Panc1 (cell line): ENCODE measurements around the gene CDC45. TPM values are rescaled to one million over a fixed set of nuclear protein-coding genes. Genes with fewer than 3 reads are reported as not detected.

Source experiments
- ATAC-seq: fragments of 200-7000 bp; cut with Tn5 transposase; 2 replicates; pipeline ENCODE4 v1.9.1; 2020; ENCODE audit warnings: mild to moderate bottlenecking, moderate library complexity
- BruUV-seq: library from RNA; stranded (reverse); fragments of 400-500 nt; replicated peaks from 2 replicates; lab custom pipeline; 2021; lab: Mats Ljungman, UMichigan
- CTCF ChIA-PET: fragments of 300-600 bp; sonication (Branson Sonifier 250); formaldehyde crosslinking; loops from one replicate; lab custom pipeline; 2022; ENCODE audit warnings: antibody characterized with exemption; lab: Charles Lee
- POLR2A ChIA-PET: fragments of 300-600 bp; sonication (Branson Sonifier 250); formaldehyde crosslinking; loops from one replicate; lab custom pipeline; 2022; ENCODE audit warnings: antibody characterized with exemption; lab: Charles Lee
- DNase-seq: peaks from one replicate; pipeline ENCODE4 v3.0.0-alpha.2; 2010; ENCODE audit warnings: low read depth, low spot score
- H3K27ac ChIP-seq: 2 replicates; pipeline ENCODE4 v1.5.1; 2011; ENCODE audit warnings: mild to moderate bottlenecking, low read length, inconsistent platforms
- H3K27me3 ChIP-seq: fragments of 200-500 bp; sonication (Bioruptor generic); 2 replicates; pipeline ENCODE4 v1.6.0; 2014; ENCODE audit warnings: low read length, inconsistent platforms; ENCODE audit not compliant: control insufficient read depth, insufficient read depth
- H3K36me3 ChIP-seq: fragments of 200-500 bp; sonication (Bioruptor generic); 2 replicates; pipeline ENCODE4 v1.5.1; 2014; ENCODE audit warnings: inconsistent platforms, mild to moderate bottlenecking, low read length, moderate library complexity; ENCODE audit not compliant: control insufficient read depth, insufficient read depth
- H3K4me1 ChIP-seq: 2 replicates; pipeline ENCODE4 v1.5.1; 2011; ENCODE audit warnings: inconsistent platforms, mild to moderate bottlenecking, low read length, moderate library complexity; ENCODE audit not compliant: control insufficient read depth, insufficient read depth
- H3K4me3 ChIP-seq, 2 experiments: 2 replicates each; pipeline ENCODE4 v1.5.1; 2011 to 2012; ENCODE audit warnings: low read depth in 2 of 2, low read length in 2 of 2, mild to moderate bottlenecking in 2 of 2, inconsistent platforms in 1 of 2, moderate library complexity in 1 of 2
- H3K9me3 ChIP-seq: fragments of 200-500 bp; sonication (Bioruptor generic); 2 replicates; pipeline ENCODE4 v1.5.1; 2014; ENCODE audit warnings: low read depth, mild to moderate bottlenecking, inconsistent platforms, low read length, moderate library complexity; ENCODE audit not compliant: control insufficient read depth, insufficient read depth
- POLR2AphosphoS5 ChIP-seq: IDR thresholded peaks from 2 replicates; pipeline ENCODE4 v1.6.1; 2012; ENCODE audit warnings: mild to moderate bottlenecking, low read depth, low read length, moderate library complexity
- SIN3A ChIP-seq: IDR thresholded peaks from 2 replicates; pipeline ENCODE4 v1.6.1; 2012; ENCODE audit warnings: low read depth, mild to moderate bottlenecking, low read length, moderate library complexity, borderline replicate concordance; ENCODE audit not compliant: insufficient read depth
- TCF7L2 ChIP-seq: IDR thresholded peaks from 2 replicates; pipeline ENCODE4 v1.6.1; 2011; ENCODE audit warnings: mild to moderate bottlenecking, low read depth, low read length, inconsistent platforms
- in situ Hi-C: cut with HindIII; loops from 2 replicates; pipeline ENCODE4 v1.10.0; 2016; ENCODE audit warnings: low sequenced_read_pairs, low pct_unique_long_range_greater_than_20kb
- intact Hi-C: fragments of 100-400 bp; cut with micrococcal nuclease; formaldehyde crosslinking; loops from one replicate; pipeline ENCODE4 v1.10.0; 2022; ENCODE audit not compliant: unreplicated experiment
- total RNA-seq: library from RNA; stranded (reverse); gene quantifications from one replicate; pipeline ENCODE4 v1.2.1, GENCODE V29; 2021; ENCODE audit not compliant: unreplicated experiment
- TF ChIP-seq, protein P1 (sequence below), 2 experiments: IDR thresholded peaks; 2 replicates each; pipeline ENCODE4 v1.6.1; 2011 to 2012; ENCODE audit warnings: low read depth in 2 of 2, control low read depth in 1 of 2, low read length in 1 of 2, mild to moderate bottlenecking in 1 of 2, moderate library complexity in 1 of 2; ENCODE audit not compliant: insufficient read depth in 1 of 2
- TF ChIP-seq, protein P2 (sequence below): fragments of 450-650 bp; IDR thresholded peaks from 2 replicates; pipeline ENCODE4 v1.5.1; 2017; ENCODE audit warnings: mild to moderate bottlenecking

CDC45 gene
- total RNA-seq, 1 experiment from 2014 or later = 26.1 TPM

GRCh38 chr22:19497245-19497644, 17.5 kb downstream of the CDC45 start:
- no peak for ATAC-seq
- CTCF ChIA-PET = no interaction called here
- H3K9me3 ChIP-seq = no peaks in the 10 kb centered on the region
- no peaks in the 10 kb centered on the region for H3K27me3 ChIP-seq
- no TSS peak for BruUV-seq
- POLR2A ChIA-PET = interaction anchor here (0.7 kb wide), 1 partner anchor 192 kb away, joined by 4 read pairs; no protein-coding TSS in a partner anchor
- no peak for DNase-seq
- peaks cover 2% of the 10 kb centered on the region for H3K36me3 ChIP-seq
- H3K4me3 ChIP-seq = no peak overlapping the region
- H3K27ac ChIP-seq = no peak overlapping the region
- no peak for TF ChIP-seq SIN3A
- TF ChIP-seq, protein P1, sequence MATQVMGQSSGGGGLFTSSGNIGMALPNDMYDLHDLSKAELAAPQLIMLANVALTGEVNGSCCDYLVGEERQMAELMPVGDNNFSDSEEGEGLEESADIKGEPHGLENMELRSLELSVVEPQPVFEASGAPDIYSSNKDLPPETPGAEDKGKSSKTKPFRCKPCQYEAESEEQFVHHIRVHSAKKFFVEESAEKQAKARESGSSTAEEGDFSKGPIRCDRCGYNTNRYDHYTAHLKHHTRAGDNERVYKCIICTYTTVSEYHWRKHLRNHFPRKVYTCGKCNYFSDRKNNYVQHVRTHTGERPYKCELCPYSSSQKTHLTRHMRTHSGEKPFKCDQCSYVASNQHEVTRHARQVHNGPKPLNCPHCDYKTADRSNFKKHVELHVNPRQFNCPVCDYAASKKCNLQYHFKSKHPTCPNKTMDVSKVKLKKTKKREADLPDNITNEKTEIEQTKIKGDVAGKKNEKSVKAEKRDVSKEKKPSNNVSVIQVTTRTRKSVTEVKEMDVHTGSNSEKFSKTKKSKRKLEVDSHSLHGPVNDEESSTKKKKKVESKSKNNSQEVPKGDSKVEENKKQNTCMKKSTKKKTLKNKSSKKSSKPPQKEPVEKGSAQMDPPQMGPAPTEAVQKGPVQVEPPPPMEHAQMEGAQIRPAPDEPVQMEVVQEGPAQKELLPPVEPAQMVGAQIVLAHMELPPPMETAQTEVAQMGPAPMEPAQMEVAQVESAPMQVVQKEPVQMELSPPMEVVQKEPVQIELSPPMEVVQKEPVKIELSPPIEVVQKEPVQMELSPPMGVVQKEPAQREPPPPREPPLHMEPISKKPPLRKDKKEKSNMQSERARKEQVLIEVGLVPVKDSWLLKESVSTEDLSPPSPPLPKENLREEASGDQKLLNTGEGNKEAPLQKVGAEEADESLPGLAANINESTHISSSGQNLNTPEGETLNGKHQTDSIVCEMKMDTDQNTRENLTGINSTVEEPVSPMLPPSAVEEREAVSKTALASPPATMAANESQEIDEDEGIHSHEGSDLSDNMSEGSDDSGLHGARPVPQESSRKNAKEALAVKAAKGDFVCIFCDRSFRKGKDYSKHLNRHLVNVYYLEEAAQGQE (IDR thresholded peaks at IDR 0.05; ENCODE audit: insufficient read depth in 1 of 2, low read depth in 2 of 2, low read length in 1 of 2) = no peak
- no peak for TF ChIP-seq TCF7L2
- TF ChIP-seq, protein P2, sequence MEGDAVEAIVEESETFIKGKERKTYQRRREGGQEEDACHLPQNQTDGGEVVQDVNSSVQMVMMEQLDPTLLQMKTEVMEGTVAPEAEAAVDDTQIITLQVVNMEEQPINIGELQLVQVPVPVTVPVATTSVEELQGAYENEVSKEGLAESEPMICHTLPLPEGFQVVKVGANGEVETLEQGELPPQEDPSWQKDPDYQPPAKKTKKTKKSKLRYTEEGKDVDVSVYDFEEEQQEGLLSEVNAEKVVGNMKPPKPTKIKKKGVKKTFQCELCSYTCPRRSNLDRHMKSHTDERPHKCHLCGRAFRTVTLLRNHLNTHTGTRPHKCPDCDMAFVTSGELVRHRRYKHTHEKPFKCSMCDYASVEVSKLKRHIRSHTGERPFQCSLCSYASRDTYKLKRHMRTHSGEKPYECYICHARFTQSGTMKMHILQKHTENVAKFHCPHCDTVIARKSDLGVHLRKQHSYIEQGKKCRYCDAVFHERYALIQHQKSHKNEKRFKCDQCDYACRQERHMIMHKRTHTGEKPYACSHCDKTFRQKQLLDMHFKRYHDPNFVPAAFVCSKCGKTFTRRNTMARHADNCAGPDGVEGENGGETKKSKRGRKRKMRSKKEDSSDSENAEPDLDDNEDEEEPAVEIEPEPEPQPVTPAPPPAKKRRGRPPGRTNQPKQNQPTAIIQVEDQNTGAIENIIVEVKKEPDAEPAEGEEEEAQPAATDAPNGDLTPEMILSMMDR = no peak
- TF ChIP-seq POLR2AphosphoS5 = no peak
- intact Hi-C loops = loop anchor here (5.0 kb wide), 1 partner anchor 135 kb away; no protein-coding TSS in a partner anchor
- H3K4me1 ChIP-seq = no peaks in the 10 kb centered on the region
- in situ Hi-C loops = no loop called here

DNA sequence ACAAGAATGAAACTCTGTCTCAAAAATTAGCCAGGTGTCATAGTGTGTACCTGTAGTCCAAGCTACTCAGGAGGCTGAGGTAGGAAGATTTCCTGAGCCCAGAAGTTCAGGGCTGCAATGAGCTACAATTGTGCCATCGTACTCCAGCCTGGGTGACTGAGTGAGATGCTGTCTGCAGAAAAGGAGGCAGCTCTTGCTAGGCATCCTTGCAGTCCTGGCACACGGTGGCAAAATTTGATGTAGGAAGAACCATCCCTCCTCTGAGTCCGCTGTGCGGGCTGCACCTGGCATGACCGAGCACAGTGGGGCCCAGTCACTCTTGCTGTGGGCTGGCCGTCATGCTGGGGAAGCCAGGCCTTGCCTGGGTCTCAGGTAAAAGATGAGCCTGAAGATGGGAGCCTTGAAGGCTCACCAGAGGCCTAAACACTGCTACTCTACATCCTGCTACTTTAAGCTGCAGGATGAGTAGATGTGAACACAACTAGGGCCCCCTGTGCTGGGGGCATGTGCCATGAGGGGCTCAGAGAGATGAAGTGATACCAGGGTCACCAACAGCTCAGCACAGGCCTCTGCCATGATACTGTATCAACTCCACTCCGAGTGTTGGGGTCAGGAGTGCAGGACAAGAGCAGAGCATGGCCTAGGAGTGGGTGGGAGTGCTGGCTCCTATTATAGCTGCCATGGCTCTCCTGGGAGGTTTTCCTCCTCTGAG, 18.6 kb downstream of the CDC45 start:
- no peak for TF ChIP-seq TCF7L2
- TF ChIP-seq, protein P2 = no peak
- TF ChIP-seq, protein P1 (IDR thresholded peaks at IDR 0.05; ENCODE audit: insufficient read depth in 1 of 2, low read depth in 2 of 2, low read length in 1 of 2) = no peak
- intact Hi-C loops = loop anchor here (5.0 kb wide), 1 partner anchor 134 kb away; no protein-coding TSS in a partner anchor
- Histone ChIP-seq H3K27ac (no peak overlapping the region), H3K4me1 (no peaks in the 10 kb centered on the region), H3K4me3 (no peak overlapping the region), H3K36me3 (peaks cover 2% of the 10 kb centered on the region; the same call in 1 of the 2 replicates), H3K27me3 (no peaks in the 10 kb centered on the region), H3K9me3 (no peaks in the 10 kb centered on the region)
- POLR2A ChIA-PET = no interaction called here
- no peak for ATAC-seq
- CTCF ChIA-PET = no interaction called here
- no TSS peak for BruUV-seq
- no peak for DNase-seq
- in situ Hi-C loops = no loop called here
